NOMO-1 treated with DMSO at 0.1 percent for 48 hours (cell line): ENCODE results near the gene TBC1D2B.
"Not testable (repeated sequence)": the region's sequence is repeated elsewhere in the genome, so short reads cannot be mapped to it uniquely, and the experiment has no call there.

Source experiments
- DNase-seq: peaks from one replicate; lab custom pipeline; 2025; ENCODE audit not compliant: unreplicated experiment; lab: John Stamatoyannopoulos, UW

The TBC1D2B gene

GRCh38 chr15:77953926-77954325, 123.6 kb downstream of the TBC1D2B start:
- DNase-seq, result peak; percentile 23

- DNase-seq, result not testable (repeated sequence)
Observed at GRCh38 chr15:77952928-77953446, 124.5 kb downstream of the TBC1D2B start.

DNA sequence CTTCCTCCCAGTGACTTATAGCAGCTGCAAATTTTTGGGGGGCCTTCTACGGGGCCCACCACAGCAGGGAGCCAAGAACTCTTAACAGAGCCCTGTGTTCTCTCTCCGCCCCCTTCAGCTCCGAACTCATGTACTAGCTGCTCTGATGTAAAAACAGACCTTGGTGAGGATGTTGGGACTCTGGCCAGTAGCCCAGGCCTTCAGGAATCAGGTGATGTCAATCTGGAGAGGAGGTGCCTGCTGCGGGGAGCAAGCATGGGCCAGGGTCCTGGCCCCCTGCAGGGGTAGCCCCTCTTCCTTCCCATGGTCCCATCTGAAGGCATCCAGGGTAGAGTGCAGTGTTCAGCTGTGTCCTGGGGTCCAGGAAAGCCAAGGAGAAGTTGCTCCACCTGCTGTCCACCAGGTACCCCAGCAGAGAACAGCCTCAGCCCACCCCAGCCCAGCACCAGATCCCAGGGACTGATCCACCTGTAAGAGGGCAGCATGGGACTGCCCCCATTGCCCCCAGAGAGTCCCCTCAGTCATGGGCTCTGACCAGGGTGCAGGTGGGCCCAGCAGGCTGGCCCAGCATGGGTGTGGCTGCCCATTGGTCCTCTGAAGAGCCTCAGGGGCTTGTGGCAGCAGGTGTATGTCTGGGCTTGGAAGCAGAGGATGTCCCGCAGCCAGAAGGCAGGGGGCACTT, 126.3 kb downstream of the TBC1D2B start:
- not testable (repeated sequence) for DNase-seq

- not testable (repeated sequence) for DNase-seq
Observed at GRCh38 chr15:77950470-77950869, 127.0 kb downstream of the TBC1D2B start.

- no peak for DNase-seq
Observed at GRCh38 chr15:77945566-77945965, 131.9 kb downstream of the TBC1D2B start.
